SH-SY5Y (cell line): ENCODE results near the gene ECE1.

Experiments used
- GATA2 ChIP-seq: IDR thresholded peaks from 2 replicates; pipeline ENCODE4 v1.6.1; 2011; ENCODE audit warnings: mild to moderate bottlenecking, low read depth, low read length
- GATA3 ChIP-seq: IDR thresholded peaks from 2 replicates; pipeline ENCODE4 v1.6.1; 2011; ENCODE audit warnings: low read depth, mild to moderate bottlenecking, low read length, moderate library complexity

GRCh38 chr1:21338573-21339355, 48.5 kb upstream of the ECE1 start:
- TF ChIP-seq GATA3 = no peak
- TF ChIP-seq GATA2 = no peak
